SK-N-SH (cell line): Measurements from ENCODE around the gene GPAT3.

Experiments
- CTCF ChIP-seq: fragments of 200-600 bp; sonication (generic); IDR thresholded peaks from 2 replicates; pipeline ENCODE4 v1.6.1; 2017; ENCODE audit warnings: antibody characterized with exemption, mild to moderate bottlenecking, moderate library complexity
- EP300 ChIP-seq, 2 experiments: IDR thresholded peaks; 2 replicates each; pipeline versions ENCODE4 v1.4.0 to v1.6.1; 2012; ENCODE audit warnings: borderline replicate concordance in 1 of 2, low read depth in 1 of 2, low read length in 1 of 2
- EZH2phosphoT487 ChIP-seq: fragments of 200-600 bp; sonication (generic); IDR thresholded peaks from 2 replicates; pipeline ENCODE4 v1.6.1; 2017; ENCODE audit warnings: low read depth, mixed run types, mild to moderate bottlenecking, antibody characterized with exemption, moderate library complexity, borderline replicate concordance
- MXI1 ChIP-seq: IDR thresholded peaks from 2 replicates; pipeline ENCODE4 v1.6.1; 2012; ENCODE audit warnings: mild to moderate bottlenecking, low read depth, low read length, improper control_type of control experiment
- POLR2AphosphoS5 ChIP-seq: IDR thresholded peaks from 2 replicates; pipeline ENCODE4 v1.6.1; 2012; ENCODE audit warnings: low read depth, low read length
- RAD21 ChIP-seq: IDR thresholded peaks from 2 replicates; pipeline ENCODE4 v1.6.1; 2012; ENCODE audit warnings: mild to moderate bottlenecking, low read length
- REST ChIP-seq: IDR thresholded peaks from 2 replicates; pipeline ENCODE4 v1.6.1; 2012; ENCODE audit warnings: mild to moderate bottlenecking, low read depth, low read length, moderate library complexity
- RXRA ChIP-seq: IDR thresholded peaks from 2 replicates; pipeline ENCODE4 v1.4.0; 2012; ENCODE audit warnings: low read depth, mild to moderate bottlenecking, borderline replicate concordance
- SIN3A ChIP-seq: IDR thresholded peaks from 2 replicates; pipeline ENCODE4 v1.6.1; 2012; ENCODE audit warnings: low read depth, mild to moderate bottlenecking, low read length, moderate library complexity, borderline replicate concordance
- TAF1 ChIP-seq: IDR thresholded peaks from 2 replicates; pipeline ENCODE4 v1.6.1; 2012; ENCODE audit warnings: low read depth, mild to moderate bottlenecking, low read length, moderate library complexity, borderline replicate concordance
- USF1 ChIP-seq: IDR thresholded peaks from 2 replicates; pipeline ENCODE4 v1.4.0; 2012; ENCODE audit warnings: low read depth, borderline replicate concordance
- YY1 ChIP-seq: IDR thresholded peaks from 2 replicates; pipeline ENCODE4 v1.4.0; 2012; ENCODE audit warnings: low read depth, mild to moderate bottlenecking

- TF ChIP-seq CTCF, result no peak
- no peak for TF ChIP-seq TAF1
- no peak for TF ChIP-seq SIN3A
- TF ChIP-seq YY1, result no peak
- no peak for TF ChIP-seq RXRA
- no peak for TF ChIP-seq EP300 (IDR thresholded peaks at IDR 0.05; ENCODE audit: borderline replicate concordance in 1 of 2, low read depth in 1 of 2, low read length in 1 of 2)
- no peak for TF ChIP-seq RAD21
- TF ChIP-seq MXI1, result no peak
- TF ChIP-seq USF1, result no peak
- no peak for TF ChIP-seq POLR2AphosphoS5
- TF ChIP-seq EZH2phosphoT487, result no peak
- TF ChIP-seq REST, result no peak
Observed at GRCh38 chr4:83569429-83569828, 33.5 kb downstream of the GPAT3 start.
